Activated CD4-positive, alpha-beta T cell treated with anti-CD3 and anti-CD28 coated beads, Interleukin-2, amount 50 U/mL, for 16 hours (primary cell): ENCODE results near the gene L3MBTL3.
"Not testable (repeated sequence)": the region's sequence is repeated elsewhere in the genome, so short reads cannot be mapped to it uniquely, and the experiment has no call there.

ENCODE experiments used
- DNase-seq: peaks from one replicate; pipeline ENCODE4 v3.0.0-alpha.2; 2020

The L3MBTL3 gene

GRCh38 chr6:130076512-130076911 lies 58.1 kb downstream of the L3MBTL3 start:
- no peak for DNase-seq

- DNase-seq: no peak
Measured at GRCh38 chr6:130090796-130091195, 72.4 kb downstream of the L3MBTL3 start.

- DNase-seq: no peak
Measured at GRCh38 chr6:130093546-130093945, 75.2 kb downstream of the L3MBTL3 start.

- DNase-seq: no peak
Measured at GRCh38 chr6:130098317-130098716, 79.9 kb downstream of the L3MBTL3 start.

- DNase-seq: no peak
Measured at GRCh38 chr6:130099119-130099518, 80.7 kb downstream of the L3MBTL3 start.

- DNase-seq: no peak
Measured at GRCh38 chr6:130105996-130106704, 87.8 kb downstream of the L3MBTL3 start.

- DNase-seq: no peak
Measured at GRCh38 chr6:130107710-130108109, 89.3 kb downstream of the L3MBTL3 start.

GRCh38 chr6:130111031-130111430 lies 92.7 kb downstream of the L3MBTL3 start:
- DNase-seq: no peak

- no peak for DNase-seq
Measured at GRCh38 chr6:130113201-130113710, 94.9 kb downstream of the L3MBTL3 start.

GRCh38 chr6:130115036-130115435 lies 96.7 kb downstream of the L3MBTL3 start:
- DNase-seq: no peak

GRCh38 chr6:130116273-130116672 lies 97.9 kb downstream of the L3MBTL3 start:
- no peak for DNase-seq

- DNase-seq: not testable (repeated sequence)
Measured at GRCh38 chr6:130117187-130117701, 98.9 kb downstream of the L3MBTL3 start.

GRCh38 chr6:130118236-130118635 lies 99.9 kb downstream of the L3MBTL3 start:
- DNase-seq: no peak

- DNase-seq: no peak
Measured at GRCh38 chr6:130119211-130119610, 100.8 kb downstream of the L3MBTL3 start.

- DNase-seq: no peak
Measured at GRCh38 chr6:130120731-130121130, 102.3 kb downstream of the L3MBTL3 start.

- no peak for DNase-seq
Measured at GRCh38 chr6:130122243-130122642, 103.9 kb downstream of the L3MBTL3 start.

GRCh38 chr6:130127195-130127594 lies 108.8 kb downstream of the L3MBTL3 start:
- no peak for DNase-seq

GRCh38 chr6:130128326-130128725 lies 109.9 kb downstream of the L3MBTL3 start:
- no peak for DNase-seq

- DNase-seq: no peak
Measured at GRCh38 chr6:130129762-130130246, 111.4 kb downstream of the L3MBTL3 start.

GRCh38 chr6:130132286-130132701 lies 113.9 kb downstream of the L3MBTL3 start:
- DNase-seq: peak; percentile 83

GRCh38 chr6:130134582-130134981 lies 116.2 kb downstream of the L3MBTL3 start:
- peak; percentile 45 for DNase-seq

- DNase-seq: no peak
Measured at GRCh38 chr6:130136798-130137197, 118.4 kb downstream of the L3MBTL3 start.

GRCh38 chr6:130138116-130138908 lies 119.9 kb downstream of the L3MBTL3 start:
- peak; percentile 48 for DNase-seq

- DNase-seq: no peak
Measured at GRCh38 chr6:130138909-130139242, 120.5 kb downstream of the L3MBTL3 start.
